Esophagus muscularis mucosa (tissue), 4 donors: ENCODE measurements around the gene GUCY2C. TPM values are rescaled to one million over a fixed set of nuclear protein-coding genes. Genes with fewer than 3 reads are reported as not detected.

Source experiments
- DNase-seq: peaks from one replicate; pipeline ENCODE4 v3.0.0-alpha.2; 2017; ENCODE audit errors: extremely low spot score
- H3K27ac ChIP-seq, 4 donors: fragments of 200-600 bp; sonication (generic); replicated peaks in 1 of 4; 1 replicate in 3 of 4; 2 replicates in 1 of 4; pipeline ENCODE4 v1.5.1; 2016 to 2019; ENCODE audit warnings: mild to moderate bottlenecking in 1 of 4
- H3K27me3 ChIP-seq, 4 donors: fragments of 200-600 bp; sonication (generic); one replicate each; pipeline versions ENCODE4 v1.5.1 to v1.6.0; 2016 to 2019
- H3K36me3 ChIP-seq, 4 donors: fragments of 200-600 bp; sonication (generic); one replicate each; pipeline ENCODE4 v1.5.1; 2016 to 2019
- H3K4me1 ChIP-seq, 4 donors: fragments of 200-600 bp; sonication (generic); one replicate each; pipeline ENCODE4 v1.5.1; 2016 to 2019
- H3K4me3 ChIP-seq, 4 donors: fragments of 200-600 bp; sonication (generic); 1 replicate in 2 of 4; 2 replicates in 2 of 4; pipeline ENCODE4 v1.5.1; 2016 to 2019; ENCODE audit warnings: mild to moderate bottlenecking in 4 of 4, moderate library complexity in 1 of 4
- H3K9me3 ChIP-seq, 4 donors: fragments of 200-600 bp; sonication (generic); 1 replicate in 3 of 4; 2 replicates in 1 of 4; pipeline ENCODE4 v1.5.1; 2016 to 2019
- CTCF ChIP-seq, 3 experiments: fragments of 200-600 bp in 2 of 3; fragments of 450-650 bp in 1 of 3; sonication (generic) in 2 of 3; IDR thresholded peaks; one replicate each; pipeline ENCODE4 v1.5.1; 2017 to 2019; ENCODE audit warnings: antibody characterized with exemption in 3 of 3, mild to moderate bottlenecking in 2 of 3, moderate library complexity in 1 of 3
- EP300 ChIP-seq: sonication (generic); formaldehyde crosslinking; IDR thresholded peaks from one replicate; pipeline ENCODE4 v1.6.1; 2017; ENCODE audit warnings: antibody characterized with exemption
- POLR2A ChIP-seq: fragments of 450-650 bp; IDR thresholded peaks from one replicate; pipeline ENCODE4 v1.6.1; 2017; ENCODE audit warnings: antibody characterized with exemption, moderate library complexity, mild to moderate bottlenecking, low read depth
- POLR2AphosphoS5 ChIP-seq, 2 donors: sonication (generic); formaldehyde crosslinking; IDR thresholded peaks; one replicate each; pipeline ENCODE4 v1.6.1; 2017; ENCODE audit warnings: antibody characterized with exemption in 2 of 2
- WGBS: methylation state at CpG from one replicate; pipeline ENCODE4 v1.1.5; 2018; 5-methylcytosine and 5-hydroxymethylcytosine counted together
- intact Hi-C: fragments of 100-400 bp; cut with DNase I; formaldehyde crosslinking; loops from one replicate; pipeline ENCODE4 v1.15.1; 2023
- total RNA-seq, 4 donors: library from RNA; depleted of rRNA; stranded (reverse); fragments of >200 nt; gene quantifications; one replicate each; pipeline versions ENCODE4 v1.1.0 to v1.2.1, GENCODE V29; 2016

GUCY2C gene
- total RNA-seq, 4 donors from 2014 or later: not detected

GRCh38 chr12:14729586-14729985, 33.2 kb upstream of the GUCY2C start:
- 100% methylated on average over 1 of the region's 1 CpG for WGBS
- no peak for TF ChIP-seq CTCF (IDR thresholded peaks at IDR 0.05)
- no peak for TF ChIP-seq EP300
- TF ChIP-seq POLR2A: no peak
- no peak for TF ChIP-seq POLR2AphosphoS5 (IDR thresholded peaks at IDR 0.05)
- Histone ChIP-seq H3K27me3 (no peaks in the 10 kb centered on the region), H3K36me3 (no peaks in the 10 kb centered on the region), H3K4me1 (no peaks in the 10 kb centered on the region), H3K9me3 (peaks cover 0 to 15% (median 4%) of the 10 kb centered on the region in 4 donors), H3K4me3 (no peak overlapping the region), H3K27ac (no peak overlapping the region)
- DNase-seq: no peak
- intact Hi-C loops: no loop called here

GRCh38 chr12:14723763-14724162, 27.4 kb upstream of the GUCY2C start:
- 67% methylated on average over 3 of the region's 4 CpGs for WGBS
- Histone ChIP-seq H3K36me3 (no peaks in the 10 kb centered on the region), H3K27me3 (no peaks in the 10 kb centered on the region), H3K4me1 (no peaks in the 10 kb centered on the region), H3K9me3 (peaks cover 0 to 4% (median 0%) of the 10 kb centered on the region in 4 donors), H3K27ac (no peak overlapping the region), H3K4me3 (no peak overlapping the region)
- intact Hi-C loops: no loop called here
- no peak for DNase-seq
- TF ChIP-seq POLR2AphosphoS5 (IDR thresholded peaks at IDR 0.05): no peak
- no peak for TF ChIP-seq EP300
- TF ChIP-seq POLR2A: no peak
- peak; percentile 41 to 65 (median 54) for TF ChIP-seq CTCF (IDR thresholded peaks at IDR 0.05)

- intact Hi-C loops: no loop called here
- Histone ChIP-seq H3K36me3 (no peaks in the 10 kb centered on the region), H3K4me3 (no peak overlapping the region), H3K9me3 (no peaks in the 10 kb centered on the region), H3K4me1 (no peaks in the 10 kb centered on the region), H3K27me3 (no peaks in the 10 kb centered on the region), H3K27ac (no peak overlapping the region)
- 43% methylated on average over 1 of the region's 1 CpG for WGBS
- TF ChIP-seq CTCF (IDR thresholded peaks at IDR 0.05) (peak; percentile 20 to 47 (median 30)), POLR2AphosphoS5 (IDR thresholded peaks at IDR 0.05) (no peak)
- DNase-seq: no peak
These were observed 20.5 kb upstream of the GUCY2C start for GRCh38 chr12:14716848-14717444.

GRCh38 chr12:14714437-14714836, 18.0 kb upstream of the GUCY2C start:
- no peaks in the 10 kb centered on the region for H3K9me3 ChIP-seq
- WGBS: 70% methylated on average over 6 of the region's 6 CpGs
- no peak for TF ChIP-seq EP300
- TF ChIP-seq CTCF (IDR thresholded peaks at IDR 0.05): no peak
- TF ChIP-seq POLR2AphosphoS5 (IDR thresholded peaks at IDR 0.05): no peak
- no peak for TF ChIP-seq POLR2A
- H3K36me3 ChIP-seq: no peaks in the 10 kb centered on the region
- H3K4me3 ChIP-seq: no peak overlapping the region
- no peaks in the 10 kb centered on the region for H3K4me1 ChIP-seq
- no peaks in the 10 kb centered on the region for H3K27me3 ChIP-seq
- intact Hi-C loops: no loop called here
- no peak for DNase-seq
- H3K27ac ChIP-seq: no peak overlapping the region
